HCT116 (cell line): Measurements from ENCODE around the gene HOXC13. TPM values are rescaled to one million over a fixed set of nuclear protein-coding genes. Genes with fewer than 3 reads are reported as not detected.

ENCODE experiments used
- ATAC-seq: fragments of 200-7000 bp; cut with Tn5 transposase; 2 replicates; pipeline ENCODE4 v1.9.1; 2020; ENCODE audit warnings: mild to moderate bottlenecking, moderate library complexity
- BruUV-seq: library from RNA; stranded (reverse); fragments of 400-500 nt; replicated peaks from 2 replicates; lab custom pipeline; 2021; lab: Mats Ljungman, UMichigan
- CTCF ChIA-PET: fragments of 300-600 bp; sonication (Branson Sonifier 250); formaldehyde crosslinking; loops from one replicate; lab custom pipeline; 2021; ENCODE audit warnings: antibody characterized with exemption; lab: Charles Lee
- POLR2A ChIA-PET: fragments of 300-600, 350-600 bp; sonication (Branson Sonifier 250); formaldehyde crosslinking; loops from one replicate; lab custom pipeline; 2021; ENCODE audit warnings: antibody characterized with exemption; lab: Charles Lee
- RAD21 ChIA-PET, 2 experiments: fragments of 300-600 bp; sonication (Branson Sonifier 250); formaldehyde crosslinking; loops; one replicate each; lab custom pipeline; 2023; ENCODE audit warnings: low total read pairs in 2 of 2; ENCODE audit not compliant: uncharacterized antibody in 2 of 2, unreplicated experiment in 2 of 2, low non-redundant PET in 1 of 2; lab: Charles Lee
- DNase-seq: peaks from one replicate; pipeline ENCODE4 v3.0.0-alpha.2; 2010; ENCODE audit warnings: low read depth, low spot score
- H2AFZ ChIP-seq: fragments of 200-600 bp; shearing (Covaris generic), sonication (generic); 2 replicates; pipeline ENCODE4 v1.6.1; 2017; ENCODE audit warnings: low read depth, mixed run types, mixed read lengths, antibody characterized with exemption, low read length; ENCODE audit not compliant: poor library complexity, severe bottlenecking
- H3K27ac ChIP-seq: 2 replicates; pipeline ENCODE4 v1.5.1; 2012; ENCODE audit warnings: low read depth, low read length
- H3K27me3 ChIP-seq: fragments of 200-600 bp; sonication (generic); 2 replicates; pipeline ENCODE4 v1.6.1; 2016; ENCODE audit warnings: mixed run types, low read length, mixed read lengths; ENCODE audit not compliant: insufficient read depth
- H3K36me3 ChIP-seq, 2 experiments: fragments of 200-500 bp in 1 of 2; fragments of 200-600 bp in 1 of 2; sonication (Bioruptor generic) in 1 of 2; sonication (generic) in 1 of 2; 2 replicates each; pipeline versions ENCODE4 v1.5.1 to v1.6.1; 2014 to 2016; ENCODE audit warnings: low read length in 2 of 2, inconsistent platforms in 1 of 2, mixed read lengths in 1 of 2, mixed run types in 1 of 2; ENCODE audit not compliant: insufficient read depth in 2 of 2, control insufficient read depth in 1 of 2
- H3K4me1 ChIP-seq, 2 experiments: fragments of 200-600 bp in 1 of 2; sonication (generic) in 1 of 2; 2 replicates each; pipeline versions ENCODE4 v1.5.1 to v1.6.1; 2012 to 2017; ENCODE audit warnings: low read length in 2 of 2, inconsistent platforms in 1 of 2, mild to moderate bottlenecking in 1 of 2, mixed read lengths in 1 of 2, mixed run types in 1 of 2, moderate library complexity in 1 of 2; ENCODE audit not compliant: insufficient read depth in 2 of 2, control insufficient read depth in 1 of 2
- H3K4me2 ChIP-seq: fragments of 200-600 bp; sonication (generic); 2 replicates; pipeline ENCODE4 v1.6.1; 2017; ENCODE audit warnings: mixed run types, low read length, mixed read lengths
- H3K4me3 ChIP-seq, 2 experiments: fragments of 200-600 bp in 1 of 2; sonication (generic) in 1 of 2; replicated peaks in 1 of 2; 2 replicates each; pipeline ENCODE4 v1.5.1; 2011 to 2016; ENCODE audit warnings: low read length in 2 of 2, control low read depth in 1 of 2, low read depth in 1 of 2, mild to moderate bottlenecking in 1 of 2, mixed read lengths in 1 of 2, mixed run types in 1 of 2
- H3K79me2 ChIP-seq: fragments of 200-600 bp; sonication (generic); 2 replicates; pipeline ENCODE4 v1.6.1; 2017; ENCODE audit warnings: mild to moderate bottlenecking, mixed run types, low read length, moderate library complexity, mixed read lengths; ENCODE audit not compliant: insufficient read depth
- H3K9ac ChIP-seq: fragments of 200-600 bp; sonication (generic); 2 replicates; pipeline ENCODE4 v1.6.1; 2016; ENCODE audit warnings: low read length, mixed read lengths
- H3K9me2 ChIP-seq: fragments of 200-600 bp; sonication (generic), shearing (Covaris generic); 2 replicates; pipeline ENCODE4 v1.6.1; 2017; ENCODE audit warnings: mixed run types, mild to moderate bottlenecking, moderate library complexity; ENCODE audit not compliant: insufficient read depth
- H3K9me3 ChIP-seq, 2 experiments: fragments of 200-500 bp in 1 of 2; fragments of 200-600 bp in 1 of 2; sonication (Bioruptor generic) in 1 of 2; sonication (generic) in 1 of 2; 2 replicates each; pipeline ENCODE4 v1.6.1; 2014 to 2017; ENCODE audit warnings: low read length in 2 of 2, mixed read lengths in 2 of 2, inconsistent platforms in 1 of 2, low read depth in 1 of 2, mild to moderate bottlenecking in 1 of 2, mixed run types in 1 of 2, moderate library complexity in 1 of 2; ENCODE audit not compliant: control insufficient read depth in 1 of 2, insufficient read depth in 1 of 2
- H4K20me1 ChIP-seq: fragments of 200-600 bp; sonication (generic), shearing (Covaris generic); 2 replicates; pipeline ENCODE4 v1.6.1; 2017; ENCODE audit warnings: mixed run types, mild to moderate bottlenecking, moderate library complexity; ENCODE audit not compliant: insufficient read depth
- EZH2phosphoT487 ChIP-seq: fragments of 200-600 bp; IDR thresholded peaks from 2 replicates; pipeline ENCODE4 v1.6.1; 2018; ENCODE audit warnings: antibody characterized with exemption, borderline replicate concordance
- FOSL1 ChIP-seq: IDR thresholded peaks from 2 replicates; pipeline ENCODE4 v1.6.1; 2012; ENCODE audit warnings: low read depth
- MAX ChIP-seq: IDR thresholded peaks from 2 replicates; pipeline ENCODE4 v1.6.1; 2012
- POLR2AphosphoS5 ChIP-seq: IDR thresholded peaks from 2 replicates; pipeline ENCODE4 v1.6.1; 2011; ENCODE audit warnings: mild to moderate bottlenecking, low read depth, low read length, moderate library complexity
- REST ChIP-seq: IDR thresholded peaks from 2 replicates; pipeline ENCODE4 v1.6.1; 2012; ENCODE audit warnings: low read depth
- ZNF274 ChIP-seq: fragments of 200-500 bp; sonication (Bioruptor generic); IDR thresholded peaks from 2 replicates; pipeline ENCODE4 v1.6.1; 2014; ENCODE audit warnings: mild to moderate bottlenecking, low read depth, low read length, inconsistent platforms
- intact Hi-C: fragments of 100-400 bp; cut with micrococcal nuclease; formaldehyde crosslinking; loops from 2 replicates; pipeline ENCODE4 v1.10.0; 2022
- total RNA-seq: library from RNA; stranded (reverse); gene quantifications from one replicate; pipeline ENCODE4 v1.2.1, GENCODE V29; 2021; ENCODE audit not compliant: unreplicated experiment

HOXC13 gene
- total RNA-seq, 1 experiment from 2014 or later = 3.8 TPM

GRCh38 chr12:53971686-53972085 is 33.1 kb downstream of the HOXC13 start:
- peaks cover 0 to 14% of the 10 kb centered on the region in 2 experiments; a peak in 2 of 4 replicates for H3K4me1 ChIP-seq
- BruUV-seq = no TSS peak
- no peak overlapping the region for H3K4me3 ChIP-seq
- CTCF ChIA-PET = no interaction called here
- POLR2A ChIA-PET = no interaction called here
- H4K20me1 ChIP-seq = no peaks in the 10 kb centered on the region
- H3K9ac ChIP-seq = no peak overlapping the region
- intact Hi-C loops = no loop called here
- peaks cover 4% of the 10 kb centered on the region; the same call in 1 of the 2 replicates for H3K27me3 ChIP-seq
- H3K36me3 ChIP-seq = no peaks in the 10 kb centered on the region
- no peaks in the 10 kb centered on the region for H3K9me3 ChIP-seq
- H3K4me2 ChIP-seq = no peak overlapping the region
- no peak overlapping the region for H3K27ac ChIP-seq
- H3K9me2 ChIP-seq = no peaks in the 10 kb centered on the region
- RAD21 ChIA-PET = no interaction called here
- TF ChIP-seq MAX (no peak), POLR2AphosphoS5 (no peak), REST (no peak), FOSL1 (no peak), EZH2phosphoT487 (no peak), ZNF274 (no peak)
- TF ChIP-seq, all 23 proteins: peak for 0
- no peak for ATAC-seq
- Histone ChIP-seq H2AFZ (no peak overlapping the region), H3K79me2 (no peaks in the 10 kb centered on the region)
- no peak for DNase-seq
